Activated CD4-positive, alpha-beta T cell treated with anti-CD3 and anti-CD28 coated beads, Interleukin-2, amount 50 U/mL, for 48 hours (primary cell): ENCODE results near the gene SEC24D.

Experiments used
- DNase-seq, 2 experiments: peaks; one replicate each; pipeline ENCODE4 v3.0.0-alpha.2; 2020

The SEC24D gene

DNA sequence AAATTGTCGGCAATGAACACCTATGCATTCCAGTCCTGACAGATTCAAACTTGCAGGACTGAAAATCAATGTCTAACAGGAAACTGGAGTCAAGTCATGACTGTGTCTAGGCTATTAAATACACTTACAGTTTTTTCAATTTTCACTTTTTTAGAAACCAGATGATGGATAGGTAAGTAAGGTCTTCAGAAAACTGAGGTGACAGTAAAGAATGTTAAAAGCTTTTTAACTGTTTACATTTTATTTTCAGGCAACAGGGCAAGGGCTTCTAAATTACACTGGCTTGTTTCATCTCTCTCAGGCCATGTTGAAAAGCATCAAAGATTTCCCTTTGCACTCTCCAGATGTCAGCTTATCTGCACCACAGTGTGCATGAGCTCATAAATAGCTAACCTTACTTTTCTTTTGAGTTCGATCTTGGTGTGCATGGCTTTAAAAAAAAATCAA is 65.2 kb downstream of the SEC24D start:
- no peak for DNase-seq

DNA sequence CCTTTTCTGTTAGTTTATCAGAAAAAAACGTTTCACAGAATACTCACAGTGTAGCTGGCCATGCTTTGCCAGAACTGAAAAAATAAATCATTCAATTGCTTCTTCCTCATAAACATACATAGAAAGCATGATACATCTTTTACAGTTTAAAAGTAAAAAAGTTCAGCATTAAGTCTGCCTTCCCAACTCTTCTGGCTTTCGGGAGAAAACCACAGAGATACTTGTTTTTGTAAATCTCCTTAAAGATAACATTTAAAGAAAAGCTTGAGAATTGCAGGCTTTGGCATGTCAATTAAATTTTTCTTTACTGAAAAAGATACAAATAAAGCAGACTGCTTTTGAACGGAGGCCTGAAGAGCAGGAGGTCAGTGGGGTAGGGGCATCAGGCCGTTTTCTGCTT is 66.8 kb downstream of the SEC24D start:
- DNase-seq = no peak

DNA sequence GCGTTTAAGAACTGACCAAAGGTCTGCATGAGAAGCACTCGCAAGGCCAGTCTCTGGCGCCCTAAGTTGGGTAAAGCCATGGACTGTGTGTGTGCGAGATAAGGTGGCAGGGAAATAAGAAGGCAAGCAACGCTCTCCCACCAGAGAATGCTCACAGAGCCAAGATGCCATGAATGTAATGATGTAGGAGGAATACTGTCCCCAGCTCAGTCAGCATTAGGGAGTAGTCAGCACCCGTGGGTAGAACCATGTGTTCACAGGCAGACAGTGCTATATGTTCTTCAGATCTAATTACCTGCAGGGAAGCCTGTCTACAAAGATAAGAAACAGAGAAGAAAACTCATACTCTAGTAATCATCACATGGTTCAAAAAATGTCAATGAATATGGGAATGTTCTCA is 68.8 kb downstream of the SEC24D start:
- no peak for DNase-seq

DNA sequence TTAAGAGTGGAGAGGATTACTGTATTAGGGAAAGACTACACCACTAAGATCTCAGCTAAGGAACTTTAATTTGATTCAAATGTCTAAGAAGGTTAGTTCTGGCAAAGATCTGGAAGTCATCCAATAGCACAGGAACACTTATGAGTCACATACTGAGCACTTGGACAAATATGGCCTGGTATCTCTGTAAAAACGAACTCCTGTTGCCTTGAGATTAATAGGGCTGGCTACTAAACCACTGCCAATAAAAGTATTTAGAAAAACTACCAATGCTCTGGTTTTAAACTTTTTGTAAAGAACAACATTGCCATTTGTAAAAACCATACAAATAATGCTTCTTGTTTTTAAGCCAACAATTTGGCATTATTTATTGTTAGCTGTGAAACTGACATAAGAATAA is 70.5 kb downstream of the SEC24D start:
- no peak for DNase-seq

DNA sequence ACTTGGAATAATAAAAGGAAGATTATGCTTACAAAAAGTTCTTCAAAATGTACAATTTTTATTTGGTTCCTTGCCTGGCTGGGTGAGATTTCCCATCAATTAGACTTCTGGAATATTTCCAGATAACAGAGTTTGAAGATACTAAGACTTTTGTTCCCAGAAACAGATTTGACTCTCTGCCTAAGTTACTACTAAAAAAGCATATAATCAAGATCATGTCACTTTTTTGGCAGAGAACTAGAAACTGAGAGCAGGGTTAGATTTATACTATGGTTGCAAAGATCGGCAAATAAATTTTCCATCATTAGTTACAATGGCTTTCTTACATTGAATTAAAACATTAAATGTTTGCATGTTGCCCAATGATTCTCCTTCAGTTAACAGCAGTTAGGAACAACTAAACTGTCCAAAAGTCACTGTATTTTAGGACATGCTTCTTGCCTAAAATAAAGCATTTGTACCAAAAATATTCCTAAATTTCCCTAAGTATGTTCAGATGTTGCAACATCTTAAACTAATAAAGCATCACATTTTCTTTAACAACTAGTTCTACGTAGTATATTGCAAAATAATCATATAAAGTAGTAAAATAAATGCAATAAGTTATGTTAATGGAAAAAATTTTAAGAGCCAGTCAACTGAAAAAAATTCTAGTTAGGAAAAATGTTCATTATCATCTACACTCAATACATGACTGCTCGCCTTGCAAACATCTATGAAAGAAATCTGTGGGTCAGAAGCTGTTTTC is 73.0 kb downstream of the SEC24D start:
- DNase-seq = no peak

DNA sequence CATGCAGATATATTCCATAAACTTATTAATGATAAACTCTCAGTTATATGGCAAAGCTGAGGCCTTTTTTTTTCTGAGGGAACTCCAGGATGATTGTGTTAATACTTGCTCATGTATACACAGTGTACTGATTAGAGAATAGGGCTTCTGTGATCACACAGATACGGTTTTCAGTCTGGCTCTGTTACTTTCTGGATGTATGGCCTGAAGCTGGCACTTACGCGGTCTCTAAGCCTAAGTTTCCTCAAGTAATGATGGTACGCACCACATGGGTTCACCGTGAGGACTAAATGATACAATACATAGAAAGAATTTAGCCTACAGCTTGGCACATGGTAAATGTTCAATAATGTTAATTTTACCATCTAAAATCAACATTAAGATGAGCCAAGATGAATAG is 73.8 kb downstream of the SEC24D start:
- no peak for DNase-seq

DNA sequence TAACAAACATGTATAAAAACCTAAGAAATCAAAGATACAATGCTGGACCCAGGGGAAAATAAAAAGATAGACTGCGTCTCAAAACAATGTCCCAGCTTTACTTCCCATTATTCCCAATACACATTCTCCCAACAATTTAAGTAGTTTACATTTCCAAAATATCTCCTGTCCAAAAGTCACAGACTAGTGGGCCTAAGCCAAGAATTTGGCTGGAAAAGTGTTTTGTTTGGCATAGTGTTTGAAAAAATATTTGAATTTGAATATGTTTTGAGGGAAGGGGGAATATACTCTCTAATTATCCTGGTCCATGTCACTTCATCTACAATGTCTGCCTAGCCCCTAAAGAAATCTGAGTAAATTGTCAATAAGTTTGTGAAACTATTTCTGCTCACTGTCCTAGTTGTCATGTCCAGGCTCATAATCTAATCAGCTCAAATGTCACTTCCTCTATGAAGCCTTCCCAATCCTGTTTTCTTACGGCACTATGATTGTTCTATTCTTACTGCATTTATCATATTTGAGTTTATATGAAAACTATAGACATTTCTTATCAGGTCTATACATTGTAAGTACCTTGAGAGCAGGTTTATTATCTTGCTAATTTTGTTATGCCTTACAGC is 74.4 kb downstream of the SEC24D start:
- DNase-seq = no peak

DNA sequence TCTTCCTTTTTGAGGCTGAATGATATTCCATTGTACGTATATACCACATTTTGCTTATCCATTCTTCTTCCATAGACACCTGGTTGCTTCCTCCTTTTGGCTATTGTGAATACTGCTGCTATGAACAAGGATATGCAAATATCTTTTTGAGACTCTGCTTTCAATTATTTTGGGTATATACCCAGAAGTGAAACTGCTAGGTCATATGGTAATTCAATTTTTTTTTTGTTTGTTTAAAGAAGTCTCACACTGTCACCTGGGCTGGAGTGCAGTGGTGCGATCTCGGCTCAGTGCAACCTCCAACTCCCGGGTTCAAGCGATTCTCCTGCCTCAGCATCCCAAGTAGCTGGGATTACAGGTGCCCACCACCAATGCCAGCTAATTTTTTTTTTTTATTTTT is 75.4 kb downstream of the SEC24D start:
- no peak for DNase-seq

DNA sequence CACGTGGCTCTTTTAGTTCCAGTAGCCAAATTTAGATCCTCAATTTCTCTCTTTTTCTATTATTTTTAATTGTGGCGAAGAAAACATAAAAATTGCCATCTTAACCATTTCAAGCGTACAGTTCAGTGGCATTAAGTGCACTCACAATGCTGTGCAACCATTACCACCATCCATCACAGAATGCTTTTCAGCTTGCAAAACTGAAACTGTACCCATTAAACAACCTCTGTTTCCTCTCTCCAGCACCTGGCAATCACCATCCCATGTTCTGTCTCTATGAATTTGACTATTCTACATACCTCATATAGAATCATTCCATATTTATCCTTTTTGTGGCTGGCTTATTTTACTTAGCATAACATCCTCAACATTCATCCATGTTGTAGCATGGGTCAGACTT is 75.8 kb downstream of the SEC24D start:
- DNase-seq = no peak

DNA sequence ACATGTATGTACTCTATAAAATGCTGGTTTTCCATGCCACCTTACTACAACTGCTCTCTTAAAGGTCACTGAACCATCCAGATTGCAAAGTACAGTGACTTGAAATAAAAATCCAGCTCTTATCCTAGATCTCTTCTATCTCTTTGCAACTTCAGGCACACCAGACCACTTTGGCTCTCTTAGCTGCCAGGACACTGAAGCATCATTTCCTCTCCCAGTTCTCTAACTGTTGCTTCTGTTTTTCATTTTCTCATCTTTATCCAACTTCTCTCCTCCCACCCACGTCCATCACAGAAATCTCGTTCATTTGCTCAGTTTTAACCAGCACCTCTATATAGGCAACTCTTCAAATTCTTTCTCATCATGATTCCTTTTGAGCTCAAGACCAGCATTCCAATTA is 76.4 kb downstream of the SEC24D start:
- DNase-seq = no peak

DNA sequence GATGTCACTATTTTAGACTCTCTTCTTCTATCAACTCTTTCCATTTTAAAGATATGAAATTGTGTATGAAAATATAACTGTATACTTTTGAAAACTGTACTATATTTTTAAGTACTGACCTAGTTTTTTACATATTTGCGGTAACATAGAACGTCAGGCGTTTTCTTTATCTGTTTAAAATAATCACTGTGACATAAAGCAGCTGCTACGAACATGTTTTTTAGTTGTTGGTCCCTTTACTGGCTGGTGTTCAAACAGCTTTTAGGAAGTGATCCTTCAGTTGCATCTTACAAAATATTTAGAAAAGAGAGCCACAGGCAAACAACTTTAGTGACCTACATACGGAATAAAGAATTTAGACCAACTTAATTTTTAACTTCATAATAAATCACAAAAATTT is 77.6 kb downstream of the SEC24D start:
- no peak for DNase-seq

DNA sequence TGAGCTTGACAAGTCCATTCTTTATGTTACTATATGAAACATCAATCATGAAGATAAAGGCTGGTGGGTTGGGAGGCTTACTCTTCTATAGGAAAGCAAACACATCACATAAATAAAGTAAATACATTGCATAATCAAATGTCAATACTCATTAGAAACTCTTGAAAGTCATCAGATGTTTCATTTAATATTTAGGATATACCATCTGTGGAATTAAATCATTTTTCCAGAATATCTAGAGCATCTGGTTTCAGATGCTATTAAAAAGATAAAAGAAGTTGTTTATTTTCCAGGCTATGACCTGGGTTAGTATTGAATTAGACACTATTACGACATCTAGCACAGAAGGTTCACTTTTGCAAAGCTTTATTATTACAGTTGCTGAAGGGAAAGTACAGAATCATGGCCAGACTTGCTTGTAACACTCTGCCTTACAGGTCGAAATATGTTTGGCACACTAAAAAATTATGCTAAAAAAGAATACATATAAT is 78.1 kb downstream of the SEC24D start:
- no peak for DNase-seq

DNA sequence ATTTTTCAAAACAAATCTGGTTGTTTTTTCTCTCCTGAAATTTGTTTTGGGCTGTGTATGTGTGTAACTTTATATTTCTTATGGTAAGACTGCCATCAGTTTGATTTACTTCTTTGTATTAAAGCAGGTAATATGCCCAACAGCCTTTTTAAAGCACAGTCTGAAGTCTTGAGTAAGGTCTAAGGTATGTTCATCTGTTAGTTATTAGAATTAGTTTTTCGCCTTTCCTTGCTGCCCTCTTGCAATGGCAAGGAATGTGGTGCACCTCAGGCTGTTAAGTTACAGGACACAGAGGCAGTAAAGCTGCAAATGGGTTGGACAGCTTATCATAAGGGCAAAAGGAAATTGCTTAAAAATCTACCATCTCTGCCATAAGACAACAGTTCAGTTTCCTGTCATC is 79.0 kb downstream of the SEC24D start:
- no peak for DNase-seq

DNA sequence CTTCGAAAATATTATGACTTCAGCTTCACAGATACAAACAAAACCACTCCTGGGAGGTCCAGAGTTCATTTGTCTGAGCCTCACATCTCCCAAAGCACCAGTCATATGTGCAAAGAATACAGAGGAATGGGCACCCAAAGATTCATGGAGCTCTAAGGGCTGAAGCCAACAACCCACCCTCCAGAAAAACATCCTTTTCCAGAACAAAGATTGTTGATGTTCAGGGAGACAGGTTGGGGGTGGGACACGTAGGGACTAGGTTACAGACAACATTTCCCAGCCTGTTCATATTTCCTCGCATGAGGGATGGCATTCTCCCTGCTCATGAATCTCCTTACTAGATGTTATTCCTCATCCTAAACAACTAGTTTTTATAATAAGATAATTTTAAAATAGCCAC is 79.5 kb downstream of the SEC24D start:
- no peak for DNase-seq

DNA sequence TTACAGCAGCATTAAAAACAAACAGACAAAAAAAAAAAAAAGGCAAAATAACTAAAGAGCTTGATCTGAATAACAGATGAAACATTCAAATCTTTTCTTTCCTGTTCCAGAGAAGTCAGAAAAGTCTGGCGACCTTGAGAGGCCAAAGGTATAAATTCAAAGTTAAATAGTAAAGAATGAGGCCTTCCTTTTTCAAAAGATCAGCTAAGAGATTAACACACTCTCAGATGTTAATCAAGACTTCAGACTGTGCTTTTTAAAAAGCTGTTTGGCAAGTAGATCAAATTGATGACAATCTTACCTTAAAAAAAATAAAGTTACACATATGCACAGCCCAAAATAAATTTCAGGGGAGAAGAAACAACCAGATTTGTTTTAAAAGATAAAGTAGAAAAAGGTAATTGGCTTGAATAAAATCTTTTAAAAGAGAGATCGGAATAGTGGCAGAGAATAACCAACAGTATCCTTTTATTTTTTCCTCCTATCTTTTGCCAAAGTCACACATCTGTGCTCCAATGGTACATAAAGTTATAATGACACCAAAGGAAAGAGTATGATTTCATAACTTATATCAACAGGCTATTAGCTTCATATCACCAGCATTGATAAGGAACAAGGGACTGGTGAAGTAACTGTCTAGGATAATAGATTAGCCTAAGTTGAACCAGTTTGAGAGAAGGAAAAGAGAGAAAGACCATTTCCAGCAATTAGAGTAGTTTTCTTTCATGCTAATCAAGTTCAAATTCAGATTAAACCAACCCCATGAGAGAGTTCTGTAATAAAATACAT is 80.3 kb downstream of the SEC24D start:
- no peak for DNase-seq

DNA sequence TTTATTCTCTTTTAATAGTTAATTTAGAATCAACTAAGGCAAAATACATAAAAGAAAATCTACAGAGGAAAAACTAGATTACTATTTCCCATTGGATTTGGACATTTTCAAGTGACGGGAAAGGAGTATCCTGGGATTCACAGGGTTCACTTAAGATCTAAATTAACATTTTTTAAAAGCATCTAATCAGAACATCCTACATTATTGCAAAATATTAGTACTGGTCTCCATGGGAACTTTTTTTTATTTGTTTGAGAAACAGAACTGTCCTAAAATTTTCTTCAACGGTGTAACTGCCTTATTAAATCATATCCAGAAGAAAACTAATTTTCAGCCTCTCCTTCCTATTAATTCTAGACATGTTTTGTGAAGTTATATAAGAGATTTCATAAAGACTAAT is 81.0 kb downstream of the SEC24D start:
- no peak for DNase-seq

DNA sequence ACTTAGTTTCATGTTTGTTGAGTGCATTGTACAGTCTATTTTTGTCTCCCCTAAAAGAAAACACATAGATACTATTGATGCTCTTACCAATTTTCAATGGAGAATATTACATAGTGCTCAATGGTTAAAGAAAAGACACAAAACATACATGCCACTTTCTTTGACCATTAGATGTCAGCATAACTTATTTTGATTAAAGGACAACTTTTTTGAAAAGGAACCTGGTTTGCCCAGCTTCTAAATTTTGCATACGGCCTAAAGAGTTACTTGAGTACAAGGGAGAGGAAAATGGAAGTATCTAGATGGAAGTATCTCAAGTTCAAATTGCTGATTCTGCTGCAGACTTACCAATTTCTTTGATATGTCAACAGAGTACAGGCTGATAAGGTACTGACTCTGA is 82.2 kb downstream of the SEC24D start:
- DNase-seq = no peak

DNA sequence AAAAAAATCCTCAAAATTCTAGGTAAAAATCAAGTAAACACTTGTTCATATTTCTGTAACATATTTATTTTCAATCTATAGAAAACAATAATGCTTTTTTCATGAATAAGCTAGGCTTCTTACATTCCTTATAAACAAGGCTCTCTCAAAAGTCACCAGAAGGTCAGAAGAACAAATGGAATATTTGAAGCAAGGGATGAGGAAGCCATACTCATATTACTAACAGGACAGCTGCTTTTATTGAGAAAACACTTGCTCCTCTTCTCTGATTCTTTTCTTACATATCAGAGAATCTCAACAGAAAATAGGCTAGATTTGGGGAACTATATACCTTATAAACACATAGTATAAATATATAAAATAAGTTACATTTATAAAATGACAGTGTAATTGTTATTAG is 82.8 kb downstream of the SEC24D start:
- no peak for DNase-seq

DNA sequence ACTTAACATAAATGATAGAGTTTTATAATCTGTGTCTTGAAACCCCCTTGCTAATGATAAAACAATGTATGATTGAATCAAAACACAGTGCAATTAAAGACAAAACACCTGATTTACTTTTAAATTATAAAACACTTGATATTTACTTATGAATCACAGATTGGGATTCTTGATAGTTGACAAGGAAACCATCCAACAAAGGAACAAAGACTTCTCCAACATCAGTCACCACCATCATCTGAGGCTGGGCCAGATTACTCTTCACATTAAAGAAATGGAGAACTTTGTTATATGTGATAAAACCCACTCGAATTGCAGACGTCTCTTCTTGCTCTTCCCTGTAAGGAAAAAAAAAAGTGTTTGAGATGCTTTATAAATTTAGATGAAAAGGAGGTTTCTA is 83.4 kb downstream of the SEC24D start:
- DNase-seq = no peak

DNA sequence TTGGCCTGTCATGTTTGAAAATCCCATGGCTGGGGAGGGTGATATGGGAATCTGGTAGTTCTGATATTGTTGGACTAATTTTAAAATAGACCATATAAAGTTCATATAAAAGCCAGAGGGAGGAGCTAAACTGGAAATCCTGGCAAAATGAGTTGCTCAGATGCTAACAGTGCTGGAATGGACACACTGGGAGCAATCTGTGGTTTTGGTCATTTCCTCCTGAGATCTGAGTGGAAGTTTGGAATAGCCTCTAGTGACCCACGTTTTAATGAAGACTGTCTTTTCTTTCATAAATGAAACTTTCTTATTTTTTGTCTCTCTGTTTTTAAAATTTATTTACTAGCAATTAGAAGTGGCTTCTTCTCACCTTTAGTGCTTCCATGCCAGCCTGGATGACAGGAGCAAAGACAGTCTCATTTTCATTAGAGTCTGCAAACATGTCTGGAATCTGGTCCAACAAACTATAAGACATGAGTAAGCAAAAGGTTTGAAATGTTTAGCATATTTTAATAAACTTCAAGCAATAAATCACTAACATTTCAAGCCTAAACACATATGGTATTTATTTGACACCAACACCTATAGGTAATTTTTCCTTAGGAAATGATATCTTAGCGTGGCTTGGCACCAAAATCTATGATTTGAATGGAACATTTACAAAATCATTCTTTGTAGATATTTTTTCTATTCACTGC is 84.2 kb downstream of the SEC24D start:
- no peak for DNase-seq

DNA sequence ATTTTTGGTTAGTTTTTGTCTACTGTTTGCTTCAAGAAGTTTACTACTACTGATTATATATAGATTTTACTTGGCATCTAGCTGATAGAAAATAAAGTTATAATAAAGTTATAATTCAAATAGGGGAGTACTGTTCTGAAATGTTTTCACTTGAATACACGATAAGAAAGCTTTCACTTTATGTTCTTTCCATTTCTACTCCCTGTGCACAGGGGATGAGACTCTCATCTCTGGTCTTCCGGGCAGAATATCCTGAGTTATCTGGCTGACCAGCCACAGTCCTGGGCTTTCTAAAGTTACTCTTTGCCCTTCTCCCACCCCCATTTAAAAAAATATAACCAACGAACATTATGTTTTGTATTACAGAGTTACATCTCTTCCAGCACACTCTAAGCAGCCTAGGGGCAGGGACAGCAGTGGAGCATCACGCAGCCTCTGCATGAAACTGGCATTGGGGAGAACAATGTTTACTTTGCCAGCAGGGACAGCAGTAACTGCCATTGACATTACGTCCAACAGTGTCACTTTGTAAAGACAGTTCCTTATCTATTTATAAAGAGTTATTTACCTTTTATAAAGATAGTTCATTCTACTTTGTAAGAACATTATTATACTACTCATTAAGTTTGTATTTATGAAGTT is 86.5 kb downstream of the SEC24D start:
- no peak for DNase-seq

DNA sequence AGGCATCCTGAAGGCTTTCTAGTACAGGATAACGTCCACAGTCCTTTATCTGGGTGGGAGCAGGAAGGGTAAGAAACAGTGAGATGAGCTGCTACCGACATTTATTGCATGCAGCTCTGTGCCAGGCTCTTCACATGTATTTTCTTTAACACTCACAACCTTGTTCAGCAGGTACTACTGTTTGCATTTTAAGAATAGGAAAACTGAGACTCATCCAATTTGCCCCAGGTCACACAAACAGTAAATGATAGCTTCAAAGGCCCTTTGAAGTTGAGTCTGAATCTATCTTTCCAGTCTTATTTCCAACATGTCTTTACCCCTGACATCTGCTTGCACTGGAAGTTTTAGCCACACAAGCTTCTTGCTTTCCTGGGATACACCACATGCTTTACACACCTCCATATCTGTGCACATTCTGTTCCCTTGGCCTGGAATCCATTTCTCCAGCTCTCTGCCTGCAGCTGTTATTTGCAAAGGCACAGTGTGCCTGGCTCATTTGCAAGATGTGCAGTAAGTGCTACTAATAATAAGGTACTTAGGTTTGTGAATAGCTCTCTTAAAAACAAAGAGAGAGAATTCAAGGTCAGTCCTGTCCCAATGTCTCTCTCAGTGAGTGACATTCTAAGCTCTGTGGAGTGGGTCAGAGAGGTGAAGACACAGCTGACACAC is 89.5 kb downstream of the SEC24D start:
- no peak for DNase-seq
